Measurements from ENCODE around the gene CDK5RAP2.

DNA sequence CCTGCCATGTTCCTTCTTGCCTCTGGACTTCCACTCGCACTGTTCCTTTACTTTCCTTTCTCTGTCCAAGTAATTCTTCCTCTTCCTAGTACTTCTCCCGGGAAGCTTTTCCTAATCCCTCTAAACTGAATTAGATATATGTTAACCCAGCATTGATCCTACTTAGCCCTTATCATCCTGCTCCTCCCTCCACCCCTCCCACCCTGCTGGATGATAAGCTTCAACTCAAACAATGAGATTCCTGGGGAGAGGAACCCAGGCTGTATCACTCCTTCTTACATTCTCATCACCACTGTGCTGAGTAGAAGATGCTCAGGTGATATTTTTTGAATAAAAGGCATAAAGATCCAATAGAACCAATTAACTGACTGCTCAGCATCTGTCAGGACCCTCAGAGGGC is 45.7 kb downstream of the CDK5RAP2 start:
- TF ChIP-seq, protein P1, sequence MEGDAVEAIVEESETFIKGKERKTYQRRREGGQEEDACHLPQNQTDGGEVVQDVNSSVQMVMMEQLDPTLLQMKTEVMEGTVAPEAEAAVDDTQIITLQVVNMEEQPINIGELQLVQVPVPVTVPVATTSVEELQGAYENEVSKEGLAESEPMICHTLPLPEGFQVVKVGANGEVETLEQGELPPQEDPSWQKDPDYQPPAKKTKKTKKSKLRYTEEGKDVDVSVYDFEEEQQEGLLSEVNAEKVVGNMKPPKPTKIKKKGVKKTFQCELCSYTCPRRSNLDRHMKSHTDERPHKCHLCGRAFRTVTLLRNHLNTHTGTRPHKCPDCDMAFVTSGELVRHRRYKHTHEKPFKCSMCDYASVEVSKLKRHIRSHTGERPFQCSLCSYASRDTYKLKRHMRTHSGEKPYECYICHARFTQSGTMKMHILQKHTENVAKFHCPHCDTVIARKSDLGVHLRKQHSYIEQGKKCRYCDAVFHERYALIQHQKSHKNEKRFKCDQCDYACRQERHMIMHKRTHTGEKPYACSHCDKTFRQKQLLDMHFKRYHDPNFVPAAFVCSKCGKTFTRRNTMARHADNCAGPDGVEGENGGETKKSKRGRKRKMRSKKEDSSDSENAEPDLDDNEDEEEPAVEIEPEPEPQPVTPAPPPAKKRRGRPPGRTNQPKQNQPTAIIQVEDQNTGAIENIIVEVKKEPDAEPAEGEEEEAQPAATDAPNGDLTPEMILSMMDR (conservative IDR thresholded peaks at IDR 0.05; ENCODE audit: low read length): no peak
- no peak for TF ChIP-seq EZH2phosphoT487 (IDR thresholded peaks at IDR 0.05; ENCODE audit: borderline replicate concordance)
